ENCODE results near the gene MBOAT2. TPM values are rescaled to one million over a fixed set of nuclear protein-coding genes. Genes with fewer than 3 reads are reported as not detected.

MBOAT2 gene
- total RNA-seq, 4 donors from 2014 or later = 20.5 to 42.8 (median 24.4) TPM

DNA sequence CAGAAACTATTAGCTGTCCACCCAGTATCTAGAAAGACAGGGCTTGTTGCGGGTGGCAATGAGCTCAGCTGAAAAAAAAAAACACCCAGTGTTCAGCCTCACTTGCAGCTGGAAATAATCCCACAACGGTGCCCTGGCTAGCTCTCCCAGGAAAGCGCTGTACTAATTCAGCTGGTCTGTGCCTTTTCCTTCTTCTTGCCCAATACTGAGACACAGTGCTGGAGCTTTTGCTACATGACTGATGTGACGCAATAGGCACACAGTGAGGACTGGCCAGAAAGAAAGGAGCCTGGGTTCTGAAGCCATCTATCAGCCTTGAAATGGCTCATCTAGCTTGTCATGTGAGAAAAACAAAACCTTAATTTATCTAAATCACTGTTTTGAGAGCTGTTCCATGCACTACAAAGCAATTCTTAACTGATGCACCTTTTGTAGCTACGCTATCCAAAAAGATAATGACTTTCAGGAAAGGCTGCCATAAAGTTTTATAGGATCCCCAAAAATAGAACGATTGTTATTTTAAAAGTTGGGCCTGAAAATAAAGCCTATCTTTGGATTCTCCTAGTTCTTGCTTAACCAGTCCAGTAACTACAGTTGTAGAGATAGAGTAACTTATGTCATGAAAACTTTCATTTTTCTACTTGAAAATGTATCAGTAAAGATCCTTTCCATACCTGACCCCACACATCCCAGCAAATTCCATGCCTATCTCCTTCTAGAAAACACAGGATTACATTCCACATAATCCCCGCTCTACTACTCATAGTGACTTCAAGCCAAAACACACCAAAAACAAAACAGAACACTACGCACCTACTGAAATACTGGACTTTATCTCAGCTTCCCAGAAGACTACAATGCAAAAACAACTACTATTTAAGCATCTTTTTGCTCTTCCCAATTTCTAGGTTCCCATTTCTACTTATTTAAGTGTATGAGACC lies 181.9 kb downstream of the MBOAT2 start:
- intact Hi-C loops (cut with DNase I) = no loop called here
- 77 to 83% methylated on average over 8 of the region's 8 CpGs for WGBS, 2 donors

DNA sequence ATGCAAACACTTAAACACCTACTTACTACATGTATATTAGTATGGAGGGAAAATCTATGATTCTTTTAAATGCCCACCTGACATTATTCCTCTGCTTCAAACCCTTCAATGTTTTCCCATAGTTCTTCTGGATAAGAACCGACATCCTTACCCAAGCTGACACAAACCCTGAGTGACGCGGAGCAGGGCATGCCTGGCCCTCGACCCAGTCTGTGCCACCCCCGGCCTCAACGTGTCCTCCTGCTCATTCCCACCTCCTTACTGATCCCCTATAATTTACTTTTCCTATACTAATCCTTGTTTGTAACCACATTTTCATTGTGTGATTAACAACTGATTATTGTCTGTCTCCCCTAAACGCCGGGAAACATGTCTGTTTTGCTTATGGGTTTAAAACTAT lies 183.5 kb downstream of the MBOAT2 start:
- Histone ChIP-seq H3K27me3 (no peaks in the 10 kb centered on the region), H3K4me3 (replicated peaks in 1 of 3) (no peak overlapping the region), H3K27ac (no peak overlapping the region), H3K36me3 (peaks cover 4 to 9% of the 10 kb centered on the region in 2 donors), H3K9me3 (no peaks in the 10 kb centered on the region), H3K4me1 (peaks cover 0 to 4% of the 10 kb centered on the region in 2 donors)
- TF ChIP-seq, protein P1, sequence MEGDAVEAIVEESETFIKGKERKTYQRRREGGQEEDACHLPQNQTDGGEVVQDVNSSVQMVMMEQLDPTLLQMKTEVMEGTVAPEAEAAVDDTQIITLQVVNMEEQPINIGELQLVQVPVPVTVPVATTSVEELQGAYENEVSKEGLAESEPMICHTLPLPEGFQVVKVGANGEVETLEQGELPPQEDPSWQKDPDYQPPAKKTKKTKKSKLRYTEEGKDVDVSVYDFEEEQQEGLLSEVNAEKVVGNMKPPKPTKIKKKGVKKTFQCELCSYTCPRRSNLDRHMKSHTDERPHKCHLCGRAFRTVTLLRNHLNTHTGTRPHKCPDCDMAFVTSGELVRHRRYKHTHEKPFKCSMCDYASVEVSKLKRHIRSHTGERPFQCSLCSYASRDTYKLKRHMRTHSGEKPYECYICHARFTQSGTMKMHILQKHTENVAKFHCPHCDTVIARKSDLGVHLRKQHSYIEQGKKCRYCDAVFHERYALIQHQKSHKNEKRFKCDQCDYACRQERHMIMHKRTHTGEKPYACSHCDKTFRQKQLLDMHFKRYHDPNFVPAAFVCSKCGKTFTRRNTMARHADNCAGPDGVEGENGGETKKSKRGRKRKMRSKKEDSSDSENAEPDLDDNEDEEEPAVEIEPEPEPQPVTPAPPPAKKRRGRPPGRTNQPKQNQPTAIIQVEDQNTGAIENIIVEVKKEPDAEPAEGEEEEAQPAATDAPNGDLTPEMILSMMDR (IDR thresholded peaks at IDR 0.05) = no peak
- no peak for TF ChIP-seq POLR2A (IDR thresholded peaks at IDR 0.05)
- WGBS, 2 donors = 91 to 93% methylated on average over 8 of the region's 8 CpGs
- DNase-seq = no peak
- intact Hi-C loops (cut with DNase I) = no loop called here

More for the DNA sequence above, 181.9 kb downstream of the MBOAT2 start:
- TF ChIP-seq, protein P1 (IDR thresholded peaks at IDR 0.05) = no peak
- TF ChIP-seq POLR2A (IDR thresholded peaks at IDR 0.05) = no peak
- Histone ChIP-seq H3K9me3 (no peaks in the 10 kb centered on the region), H3K27me3 (no peaks in the 10 kb centered on the region), H3K36me3 (peaks cover 4 to 9% of the 10 kb centered on the region in 2 donors), H3K4me1 (peaks cover 0 to 4% of the 10 kb centered on the region in 2 donors), H3K27ac (no peak overlapping the region), H3K4me3 (replicated peaks in 1 of 3) (no peak overlapping the region)
- DNase-seq = peak in 1 of 2 donors; percentile 8

DNA sequence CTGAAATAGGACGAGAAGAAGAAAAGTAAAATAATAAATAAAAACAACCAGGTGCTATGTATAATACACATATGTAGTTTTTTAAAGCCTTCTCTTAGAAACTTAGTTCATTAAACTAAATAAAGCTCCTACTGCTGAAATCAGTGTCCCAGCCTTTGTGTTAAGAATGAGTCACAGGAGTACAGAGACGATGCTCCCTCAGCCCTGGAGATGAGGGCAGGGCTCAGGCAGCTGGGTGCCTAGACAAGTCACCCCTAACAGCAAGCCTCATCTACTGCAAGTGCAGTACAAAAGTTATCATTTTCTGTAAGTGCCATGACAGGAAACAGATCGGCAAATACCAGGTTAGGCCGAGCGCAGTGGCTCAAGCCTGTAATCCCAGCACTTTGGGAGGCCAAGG lies 184.3 kb downstream of the MBOAT2 start:
- WGBS, 2 donors = 93 to 97% methylated on average over 5 of the region's 5 CpGs
- no peaks in the 10 kb centered on the region for H3K27me3 ChIP-seq
- no peak overlapping the region for H3K27ac ChIP-seq
- peaks cover 0 to 4% of the 10 kb centered on the region in 2 donors for H3K4me1 ChIP-seq
- no peaks in the 10 kb centered on the region for H3K9me3 ChIP-seq
- intact Hi-C loops (cut with DNase I) = no loop called here
- H3K4me3 ChIP-seq (replicated peaks in 1 of 3) = no peak overlapping the region
- TF ChIP-seq POLR2A (IDR thresholded peaks at IDR 0.05) = no peak
- TF ChIP-seq, protein P1 (IDR thresholded peaks at IDR 0.05) = no peak
- peaks cover 3 to 9% of the 10 kb centered on the region in 2 donors for H3K36me3 ChIP-seq
- no peak for DNase-seq

DNA sequence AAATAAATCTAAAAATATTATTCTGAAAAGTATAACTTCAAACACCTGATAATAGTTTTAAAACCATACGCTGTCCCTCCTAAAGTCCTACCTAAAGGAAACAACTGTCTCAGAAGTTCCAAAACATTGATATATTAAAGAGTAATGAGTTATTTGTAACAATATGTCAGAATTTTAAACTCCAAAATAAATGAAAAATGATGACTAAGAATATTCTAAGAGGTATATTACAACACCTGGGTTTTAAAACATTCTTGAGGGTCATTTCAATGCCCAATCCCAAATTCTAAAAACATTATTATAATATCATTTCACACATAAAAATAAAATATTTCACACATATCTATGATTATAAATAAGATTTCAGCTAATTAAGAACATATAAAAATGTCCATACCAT lies 186.3 kb downstream of the MBOAT2 start:
- H3K27ac ChIP-seq = no peak overlapping the region
- no peaks in the 10 kb centered on the region for H3K27me3 ChIP-seq
- no peak for DNase-seq
- WGBS, 2 donors = 98 to 100% methylated on average over 1 of the region's 1 CpG
- peaks cover 2 to 16% of the 10 kb centered on the region in 2 donors for H3K36me3 ChIP-seq
- no peaks in the 10 kb centered on the region for H3K9me3 ChIP-seq
- intact Hi-C loops (cut with DNase I) = no loop called here
- TF ChIP-seq, protein P1 (IDR thresholded peaks at IDR 0.05) = no peak
- no peak for TF ChIP-seq POLR2A (IDR thresholded peaks at IDR 0.05)
- peaks cover 0 to 4% of the 10 kb centered on the region in 2 donors for H3K4me1 ChIP-seq
- no peak overlapping the region for H3K4me3 ChIP-seq (replicated peaks in 1 of 3)
